Mucosa of descending colon (tissue), 3 donors: ENCODE measurements around the gene TP53BP2. TPM values are rescaled to one million over a fixed set of nuclear protein-coding genes. Genes with fewer than 3 reads are reported as not detected.

Source experiments
- ATAC-seq: fragments of 200-7000 bp; cut with Tn5 transposase; one replicate; pipeline ENCODE4 v1.9.1; 2020; ENCODE audit warnings: mild to moderate bottlenecking, moderate library complexity
- DNase-seq, 3 donors: peaks; one replicate each; pipeline ENCODE4 v3.0.0-alpha.2; 2020
- H3K36me3 ChIP-seq: fragments of 200-600 bp; one replicate; pipeline ENCODE4 v1.8.0; 2021; ENCODE audit warnings: low read depth, mild to moderate bottlenecking
- H3K4me1 ChIP-seq: fragments of 200-600 bp; one replicate; pipeline ENCODE4 v1.8.0; 2021; ENCODE audit warnings: low read depth, mild to moderate bottlenecking
- H3K4me3 ChIP-seq: fragments of 200-600 bp; one replicate; pipeline ENCODE4 v1.8.0; 2021; ENCODE audit warnings: mild to moderate bottlenecking
- H3K9me3 ChIP-seq: fragments of 200-600 bp; one replicate; pipeline ENCODE4 v1.8.0; 2021; ENCODE audit warnings: mild to moderate bottlenecking
- intact Hi-C, 2 donors: fragments of 100-400 bp; cut with DNase I in 1 of 2; cut with micrococcal nuclease in 1 of 2; formaldehyde crosslinking; loops; one replicate each; pipeline versions ENCODE4 v1.11.0 to v1.11.1; 2022; cut with DNase I, micrococcal nuclease
- total RNA-seq, 3 donors: library from RNA; stranded (reverse); fragmentation: NEBNext Ultra II Directional in 2 of 3; extraction: Animal tissue kit (Norgen Biotek cat#: 25700) in 2 of 3; gene quantifications; one replicate each; pipeline versions ENCODE4 v1.2.1 to v1.2.4, GENCODE V29; 2021 to 2023
- TF ChIP-seq, protein P1 (sequence below): fragments of 200-600 bp; IDR thresholded peaks from one replicate; pipeline ENCODE4 v1.8.0; 2022; ENCODE audit warnings: antibody characterized with exemption, mild to moderate bottlenecking
- donor health status: DM: no; HTN: no; CAD: no; lungs with moderate emphysema.
- donor health status: DM: no; HTN: no; CAD: no.
- donor health status: DM: no; HTN: yes; CAD: no.

Gene TP53BP2
- total RNA-seq, 3 donors from 2014 or later, result 30.6 to 34.5 (median 32.5) TPM

- H3K4me3 ChIP-seq, result no peak overlapping the region
- H3K9me3 ChIP-seq, result no peaks in the 10 kb centered on the region
- intact Hi-C loops, result no loop called here
- ATAC-seq, result peak; percentile 43
- H3K36me3 ChIP-seq, result no peaks in the 10 kb centered on the region
- no peak for DNase-seq
- TF ChIP-seq, protein P1, sequence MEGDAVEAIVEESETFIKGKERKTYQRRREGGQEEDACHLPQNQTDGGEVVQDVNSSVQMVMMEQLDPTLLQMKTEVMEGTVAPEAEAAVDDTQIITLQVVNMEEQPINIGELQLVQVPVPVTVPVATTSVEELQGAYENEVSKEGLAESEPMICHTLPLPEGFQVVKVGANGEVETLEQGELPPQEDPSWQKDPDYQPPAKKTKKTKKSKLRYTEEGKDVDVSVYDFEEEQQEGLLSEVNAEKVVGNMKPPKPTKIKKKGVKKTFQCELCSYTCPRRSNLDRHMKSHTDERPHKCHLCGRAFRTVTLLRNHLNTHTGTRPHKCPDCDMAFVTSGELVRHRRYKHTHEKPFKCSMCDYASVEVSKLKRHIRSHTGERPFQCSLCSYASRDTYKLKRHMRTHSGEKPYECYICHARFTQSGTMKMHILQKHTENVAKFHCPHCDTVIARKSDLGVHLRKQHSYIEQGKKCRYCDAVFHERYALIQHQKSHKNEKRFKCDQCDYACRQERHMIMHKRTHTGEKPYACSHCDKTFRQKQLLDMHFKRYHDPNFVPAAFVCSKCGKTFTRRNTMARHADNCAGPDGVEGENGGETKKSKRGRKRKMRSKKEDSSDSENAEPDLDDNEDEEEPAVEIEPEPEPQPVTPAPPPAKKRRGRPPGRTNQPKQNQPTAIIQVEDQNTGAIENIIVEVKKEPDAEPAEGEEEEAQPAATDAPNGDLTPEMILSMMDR, result no peak
- peaks cover 15% of the 10 kb centered on the region for H3K4me1 ChIP-seq
These were observed 19.7 kb downstream of the TP53BP2 start for GRCh38 chr1:223825767-223826748.

DNA sequence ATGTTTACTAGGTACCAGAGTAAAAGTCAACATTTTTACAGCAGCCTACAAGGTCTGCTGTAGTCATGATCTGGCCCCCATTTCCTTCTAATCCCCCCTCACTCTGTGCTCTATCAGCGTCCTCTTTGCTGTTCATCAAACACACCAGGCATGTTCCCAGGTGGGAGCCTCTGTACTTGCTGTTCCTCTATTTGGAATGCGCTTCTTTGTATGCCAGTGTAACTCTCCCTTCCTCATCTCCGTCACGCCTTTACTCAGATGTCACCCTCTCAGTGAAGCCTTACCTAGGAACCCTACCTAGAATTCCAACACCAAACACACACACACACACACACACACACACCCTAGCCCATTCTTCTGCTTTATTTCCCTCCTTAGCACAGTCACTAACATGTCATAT is 21.0 kb downstream of the TP53BP2 start:
- intact Hi-C loops, result no loop called here
- Histone ChIP-seq H3K9me3 (no peaks in the 10 kb centered on the region), H3K4me1 (peaks cover 15% of the 10 kb centered on the region), H3K36me3 (no peaks in the 10 kb centered on the region), H3K4me3 (no peak overlapping the region)
- DNase-seq, result no peak
- TF ChIP-seq, protein P1, result no peak
- peak; percentile 39 for ATAC-seq

DNA sequence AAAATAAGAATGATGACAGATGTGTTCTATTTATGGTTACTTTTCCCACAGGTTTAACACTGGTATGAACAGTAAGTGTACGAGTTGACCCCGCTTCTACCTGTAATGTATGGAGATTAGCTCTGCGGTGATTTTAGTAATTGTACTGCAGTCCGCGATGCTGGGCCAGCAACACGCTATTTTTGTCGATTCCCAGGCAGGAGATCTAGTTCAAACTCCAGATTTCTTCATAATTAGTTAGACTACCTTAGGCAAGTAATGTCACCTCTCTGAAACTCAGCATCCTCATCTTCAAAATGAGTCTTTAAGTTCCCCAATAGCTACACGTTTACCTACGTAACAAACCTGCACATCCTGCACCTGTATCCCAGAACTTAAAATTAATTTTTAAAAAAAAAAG is 21.5 kb downstream of the TP53BP2 start:
- Histone ChIP-seq H3K4me3 (no peak overlapping the region), H3K36me3 (no peaks in the 10 kb centered on the region), H3K4me1 (peaks cover 15% of the 10 kb centered on the region), H3K9me3 (no peaks in the 10 kb centered on the region)
- DNase-seq (no peak), ATAC-seq (no peak)
- TF ChIP-seq, protein P1, result no peak
- intact Hi-C loops, result no loop called here

DNA sequence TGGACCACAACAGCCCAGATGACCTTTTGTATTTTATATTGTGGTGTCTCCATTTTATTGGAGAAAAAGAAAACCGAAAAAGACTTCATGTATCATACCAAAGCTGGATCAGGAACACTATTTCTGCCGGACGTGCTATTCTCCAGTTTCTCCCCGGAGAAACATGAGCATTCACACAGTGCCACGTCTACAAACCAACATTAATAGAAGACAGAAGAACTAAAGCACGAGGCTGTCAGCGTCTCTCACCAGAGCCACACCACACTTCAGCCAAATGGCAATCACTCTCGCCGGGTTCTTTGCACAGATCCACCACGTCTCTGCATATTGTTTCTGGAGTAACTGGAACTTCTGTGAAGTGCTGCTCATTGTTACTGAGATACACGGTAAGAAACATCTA is 24.8 kb downstream of the TP53BP2 start:
- Histone ChIP-seq H3K4me1 (peaks cover 13% of the 10 kb centered on the region), H3K36me3 (no peaks in the 10 kb centered on the region), H3K4me3 (no peak overlapping the region), H3K9me3 (no peaks in the 10 kb centered on the region)
- ATAC-seq (no peak), DNase-seq (no peak)
- TF ChIP-seq, protein P1, result no peak
- intact Hi-C loops, result no loop called here

DNA sequence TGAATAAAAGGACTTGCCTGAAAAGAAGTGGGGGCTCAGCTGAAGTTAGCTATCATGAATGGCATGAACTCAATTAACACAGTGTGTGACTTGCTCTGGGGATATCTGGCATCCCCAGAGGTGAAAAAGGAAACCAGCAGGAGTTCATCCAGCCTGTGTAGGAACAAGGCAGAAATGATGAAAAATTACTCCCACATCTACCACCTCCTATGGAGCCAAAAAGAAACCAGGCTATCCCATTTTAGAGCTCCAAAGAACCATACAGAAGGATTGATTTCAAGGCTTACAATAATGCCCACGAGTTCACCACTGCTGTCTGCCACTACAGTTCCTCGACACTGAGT is 25.3 kb downstream of the TP53BP2 start:
- Histone ChIP-seq H3K4me3 (no peak overlapping the region), H3K36me3 (no peaks in the 10 kb centered on the region), H3K4me1 (peaks cover 9% of the 10 kb centered on the region), H3K9me3 (no peaks in the 10 kb centered on the region)
- TF ChIP-seq, protein P1, result no peak
- intact Hi-C loops, result no loop called here
- no peak for DNase-seq
- ATAC-seq, result no peak
